Fibroblast of the aortic adventitia (primary cell): ENCODE measurements around the gene CCDC17. TPM values are rescaled to one million over a fixed set of nuclear protein-coding genes. Genes with fewer than 3 reads are reported as not detected.

Experiments
- DNase-seq: peaks from one replicate; pipeline ENCODE4 v3.0.0-alpha.2; 2010; ENCODE audit warnings: low read depth
- H3K4me3 ChIP-seq: 2 replicates; pipeline ENCODE4 v1.5.1; 2011; ENCODE audit warnings: low read depth, mild to moderate bottlenecking, control low read depth, low read length, moderate library complexity
- CTCF ChIP-seq: IDR thresholded peaks from 2 replicates; pipeline ENCODE4 v1.5.1; 2011; ENCODE audit warnings: mild to moderate bottlenecking, low read length, control low read depth, inconsistent platforms; ENCODE audit not compliant: insufficient read depth
- total RNA-seq: library from RNA; depleted of rRNA; stranded (reverse); fragments of >200 nt; gene quantifications from 2 replicates; pipeline ENCODE4 v1.2.3, GENCODE V29; 2012; ENCODE audit warnings: low replicate concordance

Gene CCDC17
- total RNA-seq, 1 donor = 0.72 TPM

- no peak for DNase-seq
- no peak overlapping the region for H3K4me3 ChIP-seq
- no peak for TF ChIP-seq CTCF
Measured at GRCh38 chr1:45594412-45594811, 29.4 kb downstream of the CCDC17 start.

- H3K4me3 ChIP-seq = no peak overlapping the region
- no peak for DNase-seq
- no peak for TF ChIP-seq CTCF
Measured at GRCh38 chr1:45589861-45590260, 34.0 kb downstream of the CCDC17 start.

- no peak for DNase-seq
- no peak for TF ChIP-seq CTCF
- no peak overlapping the region for H3K4me3 ChIP-seq
Measured at GRCh38 chr1:45586769-45587168, 37.1 kb downstream of the CCDC17 start.

GRCh38 chr1:45585496-45586075 lies 38.3 kb downstream of the CCDC17 start:
- peak overlapping the region; percentile 81 for H3K4me3 ChIP-seq

GRCh38 chr1:45585110-45585426 lies 38.8 kb downstream of the CCDC17 start:
- H3K4me3 ChIP-seq = peak overlapping the region; percentile 81
- no peak for TF ChIP-seq CTCF
- no peak for DNase-seq

More at GRCh38 chr1:45585496-45586075, 38.3 kb downstream of the CCDC17 start:
- no peak for TF ChIP-seq CTCF
- no peak for DNase-seq

GRCh38 chr1:45584351-45585109 lies 39.3 kb downstream of the CCDC17 start:
- peak; percentile 7 for TF ChIP-seq CTCF
- DNase-seq = peak; percentile 81
- H3K4me3 ChIP-seq = peak overlapping the region; percentile 81
